Endothelial cell of umbilical vein (primary cell): ENCODE results near the gene ADARB2.

ENCODE experiments used
- CTCF ChIP-seq, 2 donors: IDR thresholded peaks; 1 replicate in 1 of 2; 2 replicates in 1 of 2; pipeline ENCODE4 v1.5.1; 2011; ENCODE audit warnings: low read length in 2 of 2, mild to moderate bottlenecking in 2 of 2, moderate library complexity in 2 of 2, control low read depth in 1 of 2, inconsistent platforms in 1 of 2, low read depth in 1 of 2; ENCODE audit not compliant: insufficient read depth in 1 of 2; ENCODE audit errors: extremely low read depth in 1 of 2
- EZH2 ChIP-seq: IDR thresholded peaks from 2 replicates; pipeline ENCODE4 v1.6.1; 2012; ENCODE audit warnings: borderline replicate concordance, low read depth, mild to moderate bottlenecking, moderate library complexity, low read length, inconsistent platforms; ENCODE audit not compliant: severe bottlenecking
- FOS ChIP-seq: IDR thresholded peaks from 2 replicates; pipeline ENCODE4 v1.6.1; 2011; ENCODE audit warnings: mild to moderate bottlenecking, low read length, moderate library complexity, borderline replicate concordance; ENCODE audit not compliant: insufficient read depth
- JUN ChIP-seq: IDR thresholded peaks from 2 replicates; pipeline ENCODE4 v1.6.1; 2011; ENCODE audit warnings: borderline replicate concordance, low read depth; ENCODE audit not compliant: insufficient read length, insufficient read depth
- POLR2A ChIP-seq: IDR thresholded peaks from 2 replicates; pipeline ENCODE4 v1.6.1; 2012; ENCODE audit warnings: low read depth, mild to moderate bottlenecking, control low read depth, low read length
- POLR2AphosphoS5 ChIP-seq: IDR thresholded peaks from 2 replicates; pipeline ENCODE4 v1.6.1; 2012; ENCODE audit warnings: low read depth, mild to moderate bottlenecking, control low read depth, low read length, moderate library complexity; ENCODE audit not compliant: insufficient read depth
- TF ChIP-seq, protein P1 (sequence below): IDR thresholded peaks from 2 replicates; pipeline ENCODE4 v1.6.1; 2011; ENCODE audit not compliant: insufficient read depth, insufficient read length

- TF ChIP-seq POLR2A, result no peak
- no peak for TF ChIP-seq POLR2AphosphoS5
- no peak for TF ChIP-seq EZH2
- no peak for TF ChIP-seq CTCF (IDR thresholded peaks at IDR 0.05; ENCODE audit: extremely low read depth in 1 of 2, insufficient read depth in 1 of 2, low read depth in 1 of 2, low read length in 2 of 2)
- TF ChIP-seq JUN, result no peak
- TF ChIP-seq FOS, result no peak
- TF ChIP-seq, protein P1, sequence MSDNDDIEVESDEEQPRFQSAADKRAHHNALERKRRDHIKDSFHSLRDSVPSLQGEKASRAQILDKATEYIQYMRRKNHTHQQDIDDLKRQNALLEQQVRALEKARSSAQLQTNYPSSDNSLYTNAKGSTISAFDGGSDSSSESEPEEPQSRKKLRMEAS, result no peak
These were observed 577.9 kb downstream of the ADARB2 start for GRCh38 chr10:1159131-1160061.
